Activated CD8-positive, alpha-beta memory T cell treated with anti-CD3 and anti-CD28 coated beads for 4 hours (primary cell): Measurements from ENCODE around the gene TRAFD1.
"Not testable (repeated sequence)": the region's sequence is repeated elsewhere in the genome, so short reads cannot be mapped to it uniquely, and the experiment has no call there.

Experiments used
- DNase-seq, 2 donors: peaks; one replicate each; pipeline ENCODE4 v3.0.0-alpha.2; 2020; ENCODE audit warnings: low read depth in 2 of 2

The TRAFD1 gene

DNA sequence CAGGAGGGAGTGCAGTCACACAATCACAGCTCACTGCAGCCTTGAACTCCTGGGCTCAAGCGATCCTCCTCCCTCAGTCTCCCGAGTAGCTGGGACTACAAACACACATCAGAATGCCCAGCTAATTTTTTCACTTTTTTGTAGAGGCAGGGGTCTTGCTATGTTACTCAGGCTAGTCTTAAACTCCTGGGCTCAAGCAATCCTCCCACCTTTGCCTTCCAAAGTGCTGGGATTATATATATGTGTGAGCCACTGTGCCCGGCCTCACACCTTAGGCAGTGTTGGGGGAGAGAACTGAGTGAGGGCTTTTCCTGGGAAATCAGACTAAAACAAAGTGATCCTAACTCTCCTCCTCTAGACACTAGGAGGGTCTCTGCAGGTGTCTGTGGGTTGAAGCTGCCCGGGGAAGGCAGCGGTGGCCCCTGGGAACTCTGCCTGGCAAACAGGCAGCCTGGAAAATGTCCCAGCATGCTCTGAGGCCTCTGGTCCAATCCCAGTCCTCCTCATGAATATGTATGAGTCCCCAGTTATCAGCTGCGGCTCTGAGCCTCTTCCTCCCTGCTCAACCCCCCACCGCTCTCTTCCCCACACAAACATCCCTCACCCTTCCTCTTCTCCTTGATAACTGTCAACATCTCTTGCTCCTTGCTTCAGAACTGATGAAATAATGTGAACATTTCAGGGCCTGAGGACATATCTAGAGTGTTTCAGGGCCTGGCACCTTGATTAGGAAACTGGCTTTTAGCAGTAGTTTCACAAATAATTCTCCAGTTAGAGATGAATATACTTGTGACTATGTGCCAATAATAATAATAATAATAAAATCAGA, 8.9 kb upstream of the TRAFD1 start:
- no peak for DNase-seq

DNA sequence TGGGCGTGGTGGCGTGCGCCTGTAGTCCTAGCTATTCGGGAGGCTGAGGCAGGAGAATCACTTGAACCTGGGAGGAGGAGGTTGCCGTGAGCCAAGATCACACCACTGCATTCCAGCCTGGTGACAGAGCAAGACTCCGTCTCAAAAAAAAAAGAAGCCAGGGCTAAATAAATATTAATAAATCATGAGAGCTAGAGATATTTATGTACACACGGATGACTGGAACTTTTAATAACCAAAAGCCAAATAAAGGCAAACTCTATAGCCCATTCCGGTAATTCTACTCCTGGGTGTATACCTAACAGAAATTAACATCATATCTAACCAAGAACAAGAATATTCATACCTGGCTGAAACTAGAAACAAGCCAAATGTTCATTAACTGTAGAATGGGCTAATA, 7.7 kb upstream of the TRAFD1 start:
- no peak for DNase-seq

DNA sequence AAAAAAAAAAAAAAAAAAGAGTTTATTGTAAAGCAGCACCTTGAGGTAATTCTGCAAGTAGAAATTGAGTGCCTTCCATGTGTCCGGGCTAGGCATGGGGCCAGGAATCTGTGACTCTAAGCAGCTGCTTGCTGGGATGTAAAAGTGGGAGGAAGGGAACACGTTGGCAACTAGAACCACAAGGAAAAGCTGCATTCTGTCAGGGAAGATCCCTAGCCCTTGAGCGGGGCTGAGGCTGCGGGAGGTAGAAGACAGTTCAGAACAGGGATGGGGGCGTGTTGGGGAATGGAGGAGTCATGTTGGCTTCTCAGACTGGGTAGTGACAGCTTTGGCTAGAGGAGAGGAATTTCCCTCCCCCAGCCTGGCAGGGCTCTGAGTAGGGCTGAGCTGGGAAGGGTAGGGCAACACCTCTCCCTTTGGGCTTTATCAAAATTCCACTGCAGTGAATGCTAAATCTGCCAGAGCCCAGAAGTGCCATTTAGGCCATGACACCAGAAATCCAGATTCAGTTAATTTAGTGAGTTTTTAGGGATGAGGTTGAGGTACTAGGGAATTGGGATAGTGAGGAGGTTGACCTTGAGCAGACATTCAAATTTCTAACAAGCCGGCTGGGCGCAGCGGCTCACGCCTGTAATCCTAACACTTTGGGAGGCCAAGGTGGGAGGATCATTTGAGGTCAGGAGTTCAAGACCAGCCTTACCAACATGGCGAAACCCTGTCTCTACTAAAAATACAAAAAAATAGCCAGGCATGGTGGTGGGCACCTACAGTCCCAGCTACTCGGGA, 3.4 kb upstream of the TRAFD1 start:
- DNase-seq: no peak

DNA sequence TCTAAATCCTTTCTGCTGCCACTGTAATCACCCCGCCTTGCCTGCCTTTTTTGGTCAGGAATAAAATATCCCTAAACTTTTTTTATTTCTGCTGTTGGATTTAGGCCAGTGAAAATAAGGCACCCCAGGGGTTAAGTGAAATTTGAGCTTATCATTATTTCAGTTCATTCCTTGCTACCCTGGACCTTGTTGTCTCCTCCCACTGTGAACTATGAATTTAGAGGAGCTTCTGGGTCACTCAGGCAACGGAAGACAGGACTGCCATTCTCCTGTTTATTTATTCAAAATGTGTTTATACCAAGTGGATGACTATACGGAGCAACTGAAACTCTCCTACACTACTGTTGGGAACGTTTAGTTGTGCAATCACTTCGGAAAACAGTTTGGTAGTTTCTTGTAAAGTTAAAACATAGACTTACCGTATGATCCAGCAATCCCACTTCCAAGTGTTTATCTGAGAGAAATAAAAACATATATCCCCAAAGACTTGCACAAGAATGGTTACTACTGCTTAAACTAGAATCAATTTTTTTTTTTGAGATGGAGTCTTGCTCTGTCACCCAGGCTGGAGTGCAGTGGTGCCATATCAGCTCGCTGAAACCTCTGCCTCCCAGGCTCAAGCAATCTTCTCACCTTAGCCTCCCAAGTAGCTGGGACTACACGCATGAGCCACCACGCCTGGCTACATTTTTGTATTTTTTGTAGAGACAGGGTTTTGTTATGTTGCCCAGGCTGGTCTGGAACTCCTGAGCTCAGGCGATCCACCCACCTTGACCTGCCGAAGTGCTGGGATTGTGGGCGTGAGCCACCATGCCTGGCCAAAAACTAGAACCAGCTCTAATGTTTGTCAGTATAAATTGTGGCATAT, 2.3 kb upstream of the TRAFD1 start:
- DNase-seq: no peak

DNA sequence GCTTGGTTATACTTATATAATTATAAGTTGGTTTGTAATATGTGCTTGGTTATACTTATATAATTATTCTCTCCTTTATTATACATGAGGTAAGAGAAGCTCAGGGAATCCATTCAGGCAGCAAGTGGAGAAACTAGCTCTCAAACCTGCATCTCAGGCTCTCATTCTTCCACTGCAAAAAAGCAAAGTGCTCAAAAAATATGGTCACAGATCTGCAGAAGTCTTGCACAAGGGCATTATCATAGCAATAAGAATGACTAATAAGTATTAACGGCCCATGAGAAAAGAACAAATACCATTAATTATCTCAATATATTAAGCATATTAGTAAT, 476 bp upstream of the TRAFD1 start:
- no peak for DNase-seq

DNA sequence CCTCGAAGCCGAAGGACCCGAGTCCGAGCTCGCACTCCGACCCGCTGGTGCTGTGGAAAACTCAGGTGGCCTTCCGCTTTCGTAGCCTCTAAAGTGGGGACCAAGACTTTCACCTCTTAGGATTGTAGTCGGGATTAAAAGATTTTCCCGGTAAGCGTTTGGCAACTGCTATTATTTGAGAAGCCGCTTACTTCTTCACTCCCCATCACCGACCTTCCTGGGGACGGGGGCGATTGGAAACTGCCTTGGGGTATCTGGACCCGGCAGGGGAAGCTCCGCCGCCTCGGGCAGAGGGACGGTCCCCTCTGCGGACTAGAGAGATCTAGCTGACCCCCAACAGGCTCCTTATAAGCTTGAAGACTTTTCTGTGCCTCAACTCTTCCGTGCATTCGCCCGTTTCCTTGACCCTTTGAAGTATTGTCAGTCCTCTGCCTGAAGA, 659 bp downstream of the TRAFD1 start:
- DNase-seq: no peak

DNA sequence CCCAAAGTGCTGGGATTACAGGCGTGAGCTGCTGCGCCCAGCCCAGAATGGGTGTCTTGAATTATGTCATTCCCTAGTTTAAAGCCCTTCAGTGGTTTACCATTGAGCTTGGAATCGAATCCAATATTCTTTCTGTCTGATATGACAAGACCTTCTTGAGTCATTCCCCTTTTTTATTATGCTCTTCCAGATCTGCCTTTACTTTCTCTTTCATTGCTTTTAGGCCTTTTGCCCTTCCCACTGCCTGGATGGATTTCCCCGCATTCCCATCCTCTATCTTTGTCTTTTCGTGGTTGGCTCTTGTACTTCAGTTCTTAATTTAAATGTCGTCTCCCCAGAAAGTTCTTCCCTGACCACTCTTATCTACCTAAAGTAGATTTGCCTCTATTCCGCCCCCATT, 1.6 kb downstream of the TRAFD1 start:
- no peak for DNase-seq

DNA sequence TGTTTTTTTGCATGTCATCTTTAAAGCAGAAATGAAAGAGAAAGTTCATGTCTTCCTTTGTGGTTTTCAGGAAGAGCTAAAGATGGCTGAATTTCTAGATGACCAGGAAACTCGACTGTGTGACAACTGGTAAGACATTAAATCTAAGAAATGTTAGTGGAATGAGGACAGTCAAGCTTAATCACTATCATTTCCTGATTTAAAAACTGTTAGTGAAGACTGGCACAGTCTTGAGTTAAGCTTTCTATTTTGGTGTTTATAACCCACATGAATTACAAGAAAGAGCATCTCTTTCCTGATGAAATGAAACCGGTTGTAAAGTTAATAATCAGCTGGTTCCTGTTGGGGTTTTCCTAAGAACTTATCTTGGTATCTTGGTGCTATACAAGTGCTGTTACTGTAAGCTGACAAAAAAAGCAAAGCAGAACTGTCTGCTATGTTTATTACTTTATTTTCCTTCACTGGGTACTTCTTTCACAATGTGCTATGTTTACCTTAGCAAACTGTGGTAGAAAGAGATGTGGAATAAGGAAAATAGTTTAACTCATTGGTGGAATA, 5.2 kb downstream of the TRAFD1 start:
- DNase-seq: no peak

DNA sequence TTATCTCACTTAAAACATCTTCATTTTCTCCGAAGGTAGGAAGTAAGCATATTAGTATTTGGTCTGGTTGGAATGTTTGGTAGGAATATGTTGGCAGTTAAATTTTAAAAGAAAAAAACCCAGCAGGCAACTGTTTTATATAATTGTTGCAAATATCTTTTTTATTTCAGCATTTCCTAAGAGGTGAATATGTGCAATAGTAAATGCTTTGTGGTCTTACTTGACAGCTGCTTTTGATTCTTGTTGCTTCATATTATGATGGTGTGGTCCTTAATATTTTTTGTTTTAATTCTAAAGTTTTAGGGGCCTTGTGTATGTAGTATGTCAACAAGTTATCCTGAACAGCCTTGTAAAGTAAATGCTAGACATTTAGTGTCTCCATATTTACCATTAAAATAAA, 6.3 kb downstream of the TRAFD1 start:
- DNase-seq: no peak

DNA sequence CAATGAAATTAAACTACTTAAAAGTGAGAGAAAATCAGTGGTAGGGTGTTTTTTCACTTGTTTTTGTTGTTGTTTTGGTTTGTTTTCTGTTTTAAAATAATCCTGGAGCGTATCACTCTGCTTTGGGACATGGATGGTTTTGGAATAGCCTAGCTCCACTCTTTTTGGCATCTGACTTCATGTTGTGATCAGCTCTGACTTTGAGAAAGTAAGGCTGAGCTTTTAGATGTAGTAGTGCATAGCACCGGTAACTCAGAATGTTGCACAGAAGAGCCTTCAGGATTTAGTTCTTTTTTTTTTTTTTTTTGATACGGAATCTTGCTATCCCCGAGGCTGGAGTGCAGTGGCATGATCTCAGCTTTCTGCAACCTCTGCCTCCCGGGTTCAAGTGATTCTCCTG, 8.1 kb downstream of the TRAFD1 start:
- DNase-seq: no peak

DNA sequence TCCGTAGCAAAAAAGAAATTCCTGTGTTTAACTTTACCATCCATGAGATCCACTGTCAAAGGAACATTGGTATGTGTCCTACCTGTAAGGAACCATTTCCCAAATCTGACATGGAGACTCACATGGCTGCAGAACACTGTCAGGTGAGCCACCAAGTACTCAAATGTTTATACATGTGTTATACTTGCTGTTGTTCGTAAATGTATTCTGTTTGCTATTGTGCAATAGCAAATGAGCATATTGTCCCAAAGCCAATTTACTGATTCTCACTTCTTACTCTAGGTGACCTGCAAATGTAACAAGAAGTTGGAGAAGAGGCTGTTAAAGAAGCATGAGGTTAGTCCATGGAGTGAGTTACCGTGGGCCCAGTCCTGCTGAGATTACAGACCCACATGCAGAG, 9.4 kb downstream of the TRAFD1 start:
- no peak for DNase-seq

DNA sequence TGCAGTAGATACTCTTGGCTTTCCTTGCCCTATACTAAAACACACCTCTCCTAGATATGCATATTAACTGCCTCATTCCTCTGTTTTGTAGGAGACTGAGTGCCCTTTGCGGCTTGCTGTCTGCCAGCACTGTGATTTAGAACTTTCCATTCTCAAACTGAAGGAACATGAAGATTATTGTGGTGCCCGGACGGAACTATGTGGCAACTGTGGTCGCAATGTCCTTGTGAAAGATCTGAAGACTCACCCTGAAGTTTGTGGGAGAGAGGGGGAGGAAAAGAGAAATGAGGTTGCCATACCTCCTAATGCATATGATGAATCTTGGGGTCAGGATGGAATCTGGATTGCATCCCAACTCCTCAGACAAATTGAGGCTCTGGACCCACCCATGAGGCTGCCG, 15.4 kb downstream of the TRAFD1 start:
- no peak for DNase-seq

DNA sequence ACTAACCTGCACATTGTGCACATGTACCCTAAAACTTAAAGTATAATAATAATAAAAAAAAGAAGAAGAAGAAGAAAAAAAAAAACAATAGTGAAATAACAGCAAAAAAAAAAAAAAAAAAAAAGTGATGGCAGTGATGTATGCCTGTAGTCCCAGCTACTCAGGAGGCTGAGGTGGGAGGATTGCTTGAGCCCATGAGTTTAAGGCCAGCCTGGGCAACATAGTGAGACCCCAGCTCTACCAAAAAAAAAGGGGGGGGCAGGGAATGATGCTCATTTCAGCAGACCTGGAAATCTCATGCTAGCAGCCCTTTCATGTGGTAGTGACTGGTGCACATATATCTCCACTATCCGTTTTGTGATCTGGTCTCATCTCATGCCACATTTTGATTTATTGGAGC, 20.8 kb downstream of the TRAFD1 start:
- no peak for DNase-seq

DNA sequence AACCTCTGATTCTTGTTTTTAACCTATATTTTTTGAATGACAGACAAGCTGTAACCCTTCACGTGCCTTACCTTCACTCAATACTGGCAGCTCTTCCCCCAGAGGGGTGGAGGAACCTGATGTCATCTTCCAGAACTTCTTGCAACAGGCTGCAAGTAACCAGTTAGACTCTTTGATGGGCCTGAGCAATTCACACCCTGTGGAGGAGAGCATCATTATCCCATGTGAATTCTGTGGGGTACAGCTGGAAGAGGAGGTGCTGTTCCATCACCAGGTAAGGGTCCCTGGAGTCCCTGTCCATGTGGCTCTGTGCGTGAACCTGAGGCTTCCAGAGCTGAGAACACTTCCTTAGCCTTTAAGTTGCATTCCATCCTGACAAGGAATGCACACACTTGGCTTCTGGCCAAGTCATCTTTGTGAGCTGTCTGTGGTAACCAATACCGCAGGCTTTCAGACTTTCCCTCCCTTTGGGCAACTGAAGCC, 22.7 kb downstream of the TRAFD1 start:
- DNase-seq: no peak

DNA sequence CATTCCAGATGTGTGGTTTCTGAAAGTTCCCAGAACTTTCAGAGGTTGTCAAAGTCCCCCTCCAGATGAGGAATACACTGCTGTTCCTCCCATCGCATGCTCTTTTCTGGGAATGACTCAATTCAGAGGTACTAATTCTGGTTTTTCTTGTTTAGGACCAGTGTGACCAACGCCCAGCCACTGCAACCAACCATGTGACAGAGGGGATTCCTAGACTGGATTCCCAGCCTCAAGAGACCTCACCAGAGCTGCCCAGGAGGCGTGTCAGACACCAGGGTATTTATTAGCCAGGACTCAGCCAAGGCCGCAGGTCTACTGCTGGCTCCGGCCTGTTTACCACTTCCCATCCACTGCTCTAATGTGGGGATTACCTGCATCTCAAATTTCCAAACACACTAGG, 24.2 kb downstream of the TRAFD1 start:
- DNase-seq: no peak

DNA sequence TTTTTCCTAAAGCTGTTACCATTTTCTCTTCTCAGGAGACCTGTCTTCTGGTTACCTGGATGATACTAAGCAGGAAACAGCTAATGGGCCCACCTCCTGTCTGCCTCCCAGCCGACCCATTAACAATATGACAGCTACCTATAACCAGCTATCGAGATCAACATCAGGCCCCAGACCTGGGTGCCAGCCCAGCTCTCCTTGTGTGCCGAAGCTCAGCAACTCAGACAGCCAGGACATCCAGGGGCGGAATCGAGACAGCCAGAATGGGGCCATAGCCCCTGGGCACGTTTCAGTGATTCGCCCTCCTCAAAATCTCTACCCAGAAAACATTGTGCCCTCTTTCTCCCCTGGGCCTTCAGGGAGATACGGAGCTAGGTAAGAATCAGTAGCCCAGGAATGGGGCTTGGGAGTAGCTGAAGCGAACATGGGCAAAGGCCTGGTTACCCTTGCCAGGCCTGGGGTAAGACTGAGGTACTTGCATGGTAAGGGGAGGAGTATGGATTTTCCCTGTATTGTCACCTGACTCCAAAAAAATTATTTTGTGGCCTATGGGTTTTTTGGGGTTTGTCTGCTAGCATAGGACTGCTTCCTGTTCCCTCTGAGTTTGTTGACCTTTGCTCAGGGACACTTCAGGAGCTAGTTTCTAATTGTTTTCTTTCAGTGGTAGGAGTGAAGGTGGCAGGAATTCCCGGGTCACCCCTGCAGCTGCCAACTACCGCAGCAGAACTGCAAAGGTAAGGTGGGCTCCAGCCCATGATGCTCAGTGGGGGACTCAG, 26.6 kb downstream of the TRAFD1 start:
- no peak for DNase-seq

DNA sequence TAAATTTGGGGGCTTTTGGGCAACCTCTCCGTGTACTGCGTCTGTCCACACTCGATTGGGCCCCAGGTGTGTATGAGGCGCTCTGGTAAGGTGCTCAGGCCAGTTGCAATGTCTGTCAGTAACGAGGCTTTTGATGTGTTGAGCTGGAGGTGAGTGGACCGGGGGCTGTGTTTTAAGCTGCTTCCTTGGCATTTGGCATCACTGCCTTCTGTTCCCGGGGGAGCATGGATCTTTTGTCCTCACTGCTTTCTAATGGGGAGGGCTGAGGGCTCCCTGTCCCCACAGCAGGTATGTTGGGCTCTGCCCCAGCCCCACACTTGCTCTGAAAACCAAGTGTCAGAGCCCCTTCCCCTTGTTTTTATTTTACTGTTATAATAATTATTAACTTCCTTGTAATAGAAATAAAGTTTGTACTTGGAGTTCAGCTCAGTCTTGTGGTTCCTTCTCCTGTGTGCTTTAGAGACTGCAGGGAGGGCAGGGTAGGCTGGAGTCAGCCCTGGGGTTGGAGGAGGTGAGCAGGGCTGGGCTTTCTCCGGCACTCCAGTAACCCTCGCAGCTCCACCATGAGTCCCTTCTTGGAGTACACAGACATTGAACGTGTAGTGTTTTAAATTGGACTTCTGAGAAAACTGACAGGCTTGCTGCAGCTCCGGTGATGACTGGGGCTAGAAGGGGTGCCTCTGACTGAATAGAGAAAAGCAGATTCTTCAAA, 28.0 kb downstream of the TRAFD1 start:
- no peak for DNase-seq

DNA sequence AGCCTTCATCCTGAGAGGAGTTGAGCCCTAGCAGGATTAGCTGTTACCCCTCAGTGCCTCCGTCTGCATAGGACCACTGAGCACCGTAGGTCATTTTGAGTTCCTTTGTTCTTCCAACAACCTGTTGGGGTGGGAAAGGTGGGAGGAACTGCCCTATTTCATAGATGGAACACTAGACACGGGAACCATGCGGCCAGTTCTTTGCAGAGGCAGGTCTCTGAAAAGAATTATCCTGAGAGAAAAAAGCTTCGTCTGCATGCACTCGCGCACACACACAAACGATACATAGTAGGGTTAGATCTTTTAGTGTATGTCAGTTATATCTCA, 28.5 kb downstream of the TRAFD1 start:
- DNase-seq: no peak

DNA sequence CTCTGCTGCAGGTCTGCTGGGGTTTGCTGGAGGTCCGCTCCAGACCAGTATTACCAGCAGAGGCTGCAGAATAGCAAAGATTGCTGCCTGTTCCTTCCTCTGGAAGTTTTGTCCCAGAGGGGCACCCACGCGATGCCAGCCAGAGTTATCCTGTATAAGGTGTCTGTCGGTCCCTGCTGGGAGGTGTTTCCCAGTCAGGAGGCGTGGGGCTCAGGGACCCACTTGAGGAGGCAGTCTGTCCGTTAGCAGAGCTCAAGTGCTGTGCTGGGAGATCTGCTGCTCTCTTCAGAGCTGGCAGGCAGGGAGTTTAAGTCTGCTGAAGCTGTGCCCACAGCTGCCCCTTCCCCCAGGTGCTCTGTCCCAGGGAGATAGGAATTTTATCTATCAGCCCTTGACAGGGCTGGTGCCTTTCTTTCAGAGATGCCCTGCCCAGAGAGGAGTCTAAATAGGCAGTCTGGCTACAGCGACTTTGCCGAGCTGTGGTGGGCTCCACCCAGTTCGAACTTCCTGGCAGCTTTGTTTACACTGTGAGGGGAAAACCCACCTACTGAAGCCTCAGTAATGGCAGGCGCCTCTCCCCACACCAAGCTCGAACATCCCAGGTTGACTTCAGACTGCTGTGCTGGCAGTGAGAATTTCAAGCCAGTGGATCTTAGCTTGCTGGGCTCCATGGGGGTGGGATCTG, 33.2 kb downstream of the TRAFD1 start:
- not testable (repeated sequence) for DNase-seq

DNA sequence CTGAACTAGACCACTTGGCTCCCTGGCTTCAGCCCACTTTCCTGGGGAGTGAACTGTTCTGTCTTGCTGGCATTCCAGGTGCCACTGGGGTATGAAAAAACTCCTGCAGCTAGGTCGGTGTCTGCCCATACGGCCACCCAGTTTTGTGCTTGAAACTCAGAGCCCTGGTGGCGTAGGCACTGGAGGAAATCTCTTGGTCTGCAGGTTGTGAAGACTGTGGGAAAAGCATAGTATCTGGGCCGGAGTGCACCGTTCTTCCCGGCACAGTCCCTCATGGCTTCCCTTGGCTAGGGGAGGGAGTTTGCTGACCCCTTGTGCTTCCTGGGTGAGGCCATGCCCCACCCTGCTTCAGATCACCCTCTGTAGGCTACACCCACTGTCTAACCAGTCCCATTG, 33.8 kb downstream of the TRAFD1 start:
- DNase-seq: no peak
